IPS-20b (cell line): ENCODE measurements around the gene TAS2R1.

Experiments
- H3K27ac ChIP-seq: one replicate; pipeline ENCODE4 v1.5.1; 2013; ENCODE audit warnings: low read length
- H3K27me3 ChIP-seq: 2 replicates; pipeline ENCODE4 v1.6.1; 2013; ENCODE audit warnings: mild to moderate bottlenecking, low read length, inconsistent platforms; ENCODE audit not compliant: insufficient read depth
- H3K36me3 ChIP-seq: 2 replicates; pipeline ENCODE4 v1.6.1; 2013; ENCODE audit warnings: low read depth, mild to moderate bottlenecking, inconsistent platforms, low read length, moderate library complexity; ENCODE audit not compliant: insufficient read depth
- H3K4me1 ChIP-seq: 2 replicates; pipeline ENCODE4 v1.6.1; 2013; ENCODE audit warnings: mild to moderate bottlenecking, control low read depth, inconsistent platforms, low read length, moderate library complexity; ENCODE audit not compliant: insufficient read depth
- H3K4me3 ChIP-seq: 2 replicates; pipeline ENCODE4 v1.5.1; 2013; ENCODE audit warnings: mild to moderate bottlenecking, low read length, inconsistent platforms
- H3K9ac ChIP-seq: 2 replicates; pipeline ENCODE4 v1.6.1; 2013; ENCODE audit warnings: low read depth, mild to moderate bottlenecking, inconsistent platforms, low read length, moderate library complexity
- H3K9me3 ChIP-seq: 2 replicates; pipeline ENCODE4 v1.6.1; 2013; ENCODE audit warnings: mild to moderate bottlenecking, low read depth, low read length, inconsistent platforms; ENCODE audit not compliant: insufficient read depth

The TAS2R1 gene

DNA sequence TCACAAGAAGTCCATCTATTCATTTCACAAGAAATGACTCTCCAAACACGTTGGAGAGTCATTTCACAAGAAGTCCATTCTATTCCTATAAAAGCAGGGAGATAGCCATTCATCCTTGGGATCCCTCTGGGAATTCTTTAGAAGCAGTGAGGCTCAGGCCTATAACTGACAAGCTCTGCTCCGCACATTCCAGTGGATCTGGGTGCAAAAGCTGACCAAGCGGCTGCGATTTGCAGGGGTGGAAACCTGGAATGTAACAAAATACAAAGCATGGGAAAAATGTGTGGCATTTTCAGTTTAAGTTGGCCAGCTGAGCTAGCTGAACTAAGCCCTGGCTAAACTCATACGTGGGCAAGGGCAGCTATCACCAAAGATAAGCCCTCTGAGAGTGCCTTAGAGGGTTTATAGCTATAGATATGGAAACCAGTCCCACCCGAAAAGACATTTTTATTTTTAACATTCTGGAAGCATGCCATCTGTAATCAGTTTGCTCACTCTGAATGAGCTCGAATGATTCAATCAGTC lies 8.7 kb downstream of the TAS2R1 start:
- no peaks in the 10 kb centered on the region for H3K4me1 ChIP-seq
- no peaks in the 10 kb centered on the region for H3K9me3 ChIP-seq
- H3K4me3 ChIP-seq: no peak overlapping the region
- H3K36me3 ChIP-seq: no peaks in the 10 kb centered on the region
- no peaks in the 10 kb centered on the region for H3K27me3 ChIP-seq
- no peak overlapping the region for H3K9ac ChIP-seq
- no peak overlapping the region for H3K27ac ChIP-seq

DNA sequence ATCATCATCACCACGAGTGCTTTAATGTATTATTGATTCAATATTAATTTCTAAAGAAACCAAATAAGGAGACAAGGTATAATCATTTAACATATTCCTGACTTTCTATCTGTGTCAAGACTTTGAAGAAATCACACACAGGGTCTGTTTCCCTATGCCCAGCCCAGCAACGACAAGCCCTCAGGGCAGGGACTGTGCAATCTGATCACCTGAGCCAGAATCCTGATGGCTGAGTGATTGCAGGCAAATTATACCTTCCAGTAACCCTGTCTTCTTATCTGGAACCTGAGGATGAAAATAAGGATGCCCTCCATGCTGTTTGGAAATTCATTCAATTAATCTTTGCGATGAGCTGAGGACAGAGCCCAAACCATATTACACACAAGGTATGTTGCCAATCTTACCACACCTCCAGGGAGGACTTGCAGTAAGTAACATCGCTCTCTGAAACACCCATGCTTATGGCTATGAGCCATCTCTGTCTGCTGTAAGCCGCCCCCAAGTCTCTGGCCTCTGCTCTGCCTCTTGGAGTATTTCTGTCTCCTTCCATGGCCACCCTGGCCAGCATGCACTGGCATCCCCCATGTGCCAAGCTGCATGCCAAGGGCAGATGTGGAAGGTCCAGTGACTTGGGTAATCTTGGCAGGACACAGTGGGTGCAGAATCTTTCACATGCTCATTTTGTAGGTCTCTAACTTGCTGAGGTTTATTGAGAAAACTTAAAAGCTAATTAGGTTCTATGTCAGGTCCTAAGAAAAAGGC lies 10.6 kb downstream of the TAS2R1 start:
- Histone ChIP-seq H3K9ac (no peak overlapping the region), H3K9me3 (no peaks in the 10 kb centered on the region), H3K4me3 (no peak overlapping the region), H3K27ac (no peak overlapping the region), H3K4me1 (no peaks in the 10 kb centered on the region), H3K36me3 (no peaks in the 10 kb centered on the region), H3K27me3 (no peaks in the 10 kb centered on the region)

DNA sequence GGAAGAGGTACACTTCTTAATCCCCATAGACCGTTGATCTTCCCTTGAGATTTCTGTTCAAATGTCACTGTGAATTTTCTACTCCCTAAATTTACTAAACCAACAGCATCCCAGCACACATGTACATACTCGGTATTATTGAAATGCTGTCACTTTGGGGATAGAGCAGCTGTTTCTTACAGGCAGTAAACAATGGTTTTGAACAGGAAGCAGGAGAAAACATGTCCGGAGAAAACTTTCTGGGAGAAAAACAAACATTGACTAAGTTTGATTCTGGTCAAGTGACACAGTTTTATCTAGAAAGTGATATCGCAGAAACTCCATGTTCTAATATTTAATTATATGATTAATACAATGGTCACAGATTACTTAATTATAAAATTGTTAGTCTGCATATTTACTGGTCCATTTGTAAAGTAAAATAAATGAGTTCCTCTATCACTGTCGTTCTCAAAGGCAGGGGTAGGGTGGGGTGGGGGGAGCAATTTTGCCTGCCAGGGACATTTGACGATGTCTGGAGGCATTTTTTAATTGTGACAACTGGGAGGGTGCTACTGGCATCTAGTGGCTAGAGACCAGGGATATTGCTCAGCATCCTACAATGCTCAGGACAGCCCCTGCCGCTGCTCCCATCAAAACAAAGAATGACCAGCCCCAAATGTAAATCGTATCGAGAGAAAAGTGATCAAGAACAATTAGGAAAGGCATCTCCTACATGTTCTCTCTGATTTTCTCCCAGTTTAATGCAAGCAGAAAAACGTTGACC lies 12.2 kb downstream of the TAS2R1 start:
- no peak overlapping the region for H3K27ac ChIP-seq
- H3K36me3 ChIP-seq: no peaks in the 10 kb centered on the region
- H3K27me3 ChIP-seq: no peaks in the 10 kb centered on the region
- no peaks in the 10 kb centered on the region for H3K9me3 ChIP-seq
- H3K9ac ChIP-seq: no peak overlapping the region
- H3K4me3 ChIP-seq: no peak overlapping the region
- no peaks in the 10 kb centered on the region for H3K4me1 ChIP-seq

DNA sequence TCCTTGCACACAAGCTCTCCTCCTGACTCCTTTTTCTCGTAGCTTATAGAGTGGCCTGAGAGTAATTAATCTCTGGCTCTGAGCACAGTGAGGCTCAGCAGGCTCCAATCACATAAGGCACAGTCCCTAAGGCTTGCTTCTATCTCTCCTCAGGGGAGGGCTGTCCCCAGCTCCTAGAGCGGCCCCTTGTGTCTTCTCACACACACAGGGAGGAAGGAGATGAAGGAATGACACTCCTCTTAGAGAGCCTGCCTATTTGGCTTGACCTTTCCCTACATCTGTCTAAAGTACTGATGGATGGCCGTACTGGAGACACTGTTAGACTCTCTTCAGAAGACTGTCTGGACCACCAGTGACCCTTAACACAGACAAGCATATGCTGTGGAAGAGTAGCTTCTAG lies 12.9 kb downstream of the TAS2R1 start:
- Histone ChIP-seq H3K27me3 (no peaks in the 10 kb centered on the region), H3K9ac (no peak overlapping the region), H3K4me1 (no peaks in the 10 kb centered on the region), H3K36me3 (no peaks in the 10 kb centered on the region), H3K4me3 (no peak overlapping the region), H3K9me3 (no peaks in the 10 kb centered on the region), H3K27ac (no peak overlapping the region)

DNA sequence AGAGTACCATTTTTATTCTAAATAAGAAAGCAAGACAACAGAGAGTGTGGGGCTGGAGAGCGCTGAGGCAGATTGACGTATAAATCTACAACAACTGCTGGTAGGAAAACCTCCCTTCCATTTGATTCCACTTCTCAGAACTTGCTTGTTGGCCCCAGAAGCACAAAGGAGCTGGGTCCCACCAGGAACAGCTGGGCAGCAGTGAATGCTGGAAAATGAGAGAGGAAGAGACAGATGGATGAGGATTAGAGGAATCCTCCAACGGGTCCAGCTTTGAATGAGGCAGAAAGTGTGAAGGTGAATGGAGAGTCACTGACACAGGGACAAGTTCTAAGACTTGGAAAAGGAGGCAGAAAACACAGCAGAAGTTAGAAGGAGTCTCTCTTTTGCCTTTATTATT lies 14.8 kb downstream of the TAS2R1 start:
- H3K27ac ChIP-seq: no peak overlapping the region
- no peak overlapping the region for H3K4me3 ChIP-seq
- no peaks in the 10 kb centered on the region for H3K27me3 ChIP-seq
- H3K36me3 ChIP-seq: no peaks in the 10 kb centered on the region
- no peak overlapping the region for H3K9ac ChIP-seq
- no peaks in the 10 kb centered on the region for H3K9me3 ChIP-seq
- no peaks in the 10 kb centered on the region for H3K4me1 ChIP-seq

DNA sequence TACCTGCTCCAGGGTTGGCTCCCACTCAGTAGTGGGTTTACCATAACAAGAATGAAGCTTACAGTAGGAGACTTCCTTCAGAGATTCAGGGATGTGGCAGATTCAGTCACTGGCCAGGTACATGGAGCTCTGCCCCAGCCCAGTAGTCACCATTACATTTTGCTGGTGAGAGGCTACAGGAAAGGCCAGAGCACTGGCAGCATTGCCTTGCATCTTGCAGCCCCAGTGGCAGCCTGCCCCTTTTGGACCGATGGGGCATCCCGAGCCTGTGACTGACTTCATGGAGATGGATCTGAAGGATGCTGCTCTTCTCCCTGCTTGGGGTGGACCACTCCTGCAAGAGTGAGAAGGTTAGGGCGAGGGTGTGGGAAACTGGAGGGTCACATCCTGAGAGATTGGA lies 16.8 kb downstream of the TAS2R1 start:
- H3K9ac ChIP-seq: no peak overlapping the region
- no peak overlapping the region for H3K4me3 ChIP-seq
- no peaks in the 10 kb centered on the region for H3K36me3 ChIP-seq
- H3K9me3 ChIP-seq: no peaks in the 10 kb centered on the region
- no peaks in the 10 kb centered on the region for H3K4me1 ChIP-seq
- no peaks in the 10 kb centered on the region for H3K27me3 ChIP-seq
- H3K27ac ChIP-seq: no peak overlapping the region

DNA sequence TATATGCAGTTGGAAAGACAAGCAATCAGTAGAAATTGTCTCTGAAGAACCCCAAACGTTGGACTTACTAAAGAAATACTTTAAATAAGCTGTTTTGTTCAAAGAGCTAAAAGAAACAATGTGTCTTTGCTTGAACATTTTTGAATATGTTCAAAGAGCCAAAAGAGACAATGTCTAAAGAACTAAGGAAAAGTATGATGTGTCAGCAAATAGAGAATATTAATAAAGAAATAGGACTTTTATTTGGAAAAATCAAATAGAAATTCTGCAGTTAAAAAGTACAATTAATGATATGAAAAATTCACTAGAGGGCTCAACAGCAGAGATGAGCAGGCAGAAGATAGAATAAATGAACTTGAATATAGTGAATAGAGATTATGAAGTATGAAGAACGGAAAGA lies 19.2 kb downstream of the TAS2R1 start:
- no peak overlapping the region for H3K27ac ChIP-seq
- H3K36me3 ChIP-seq: no peaks in the 10 kb centered on the region
- H3K9ac ChIP-seq: no peak overlapping the region
- no peaks in the 10 kb centered on the region for H3K9me3 ChIP-seq
- no peaks in the 10 kb centered on the region for H3K4me1 ChIP-seq
- H3K4me3 ChIP-seq: no peak overlapping the region
- H3K27me3 ChIP-seq: no peaks in the 10 kb centered on the region

DNA sequence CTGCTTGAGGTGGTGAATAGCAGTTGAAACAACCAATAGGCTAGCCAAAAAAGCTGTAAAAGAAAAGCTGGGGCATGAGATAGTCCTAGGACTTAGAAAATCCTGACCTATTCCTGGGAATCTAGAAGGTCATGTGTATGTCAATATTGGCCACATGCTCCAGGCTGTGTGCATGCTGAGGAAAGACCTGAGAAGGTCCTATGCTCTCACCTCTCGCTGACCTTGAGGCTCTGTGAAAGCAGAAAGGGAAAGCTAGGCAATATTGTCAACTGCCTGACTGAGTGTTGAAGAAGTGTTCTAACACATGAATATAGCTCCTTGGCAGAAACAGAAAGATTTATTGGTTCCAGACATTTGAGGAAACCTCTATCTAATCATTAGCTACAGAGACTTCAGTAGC lies 19.8 kb downstream of the TAS2R1 start:
- no peaks in the 10 kb centered on the region for H3K9me3 ChIP-seq
- H3K36me3 ChIP-seq: no peaks in the 10 kb centered on the region
- H3K27me3 ChIP-seq: no peaks in the 10 kb centered on the region
- no peak overlapping the region for H3K4me3 ChIP-seq
- no peak overlapping the region for H3K27ac ChIP-seq
- no peaks in the 10 kb centered on the region for H3K4me1 ChIP-seq
- H3K9ac ChIP-seq: no peak overlapping the region

DNA sequence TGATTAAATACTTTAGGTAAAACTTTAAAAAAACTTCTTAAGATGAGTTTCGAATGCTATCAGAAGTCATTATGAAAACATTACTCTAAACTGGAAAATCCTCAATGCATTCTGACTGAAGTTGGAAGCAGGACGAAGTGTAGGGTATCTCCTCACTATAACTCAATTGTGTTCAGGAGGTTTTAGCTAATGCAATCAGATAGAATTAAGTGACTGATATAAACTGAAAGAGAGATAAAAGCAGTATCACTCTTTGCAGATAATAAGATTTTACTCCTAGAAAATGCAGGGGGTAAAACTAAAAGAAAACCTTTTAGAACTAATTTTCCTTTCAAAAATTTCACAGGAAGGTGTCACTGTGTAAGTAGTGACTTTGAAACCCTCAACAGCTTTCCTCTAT lies 22.1 kb downstream of the TAS2R1 start:
- H3K9ac ChIP-seq: no peak overlapping the region
- H3K4me1 ChIP-seq: no peaks in the 10 kb centered on the region
- no peaks in the 10 kb centered on the region for H3K36me3 ChIP-seq
- no peaks in the 10 kb centered on the region for H3K27me3 ChIP-seq
- no peak overlapping the region for H3K27ac ChIP-seq
- no peak overlapping the region for H3K4me3 ChIP-seq
- H3K9me3 ChIP-seq: no peaks in the 10 kb centered on the region

DNA sequence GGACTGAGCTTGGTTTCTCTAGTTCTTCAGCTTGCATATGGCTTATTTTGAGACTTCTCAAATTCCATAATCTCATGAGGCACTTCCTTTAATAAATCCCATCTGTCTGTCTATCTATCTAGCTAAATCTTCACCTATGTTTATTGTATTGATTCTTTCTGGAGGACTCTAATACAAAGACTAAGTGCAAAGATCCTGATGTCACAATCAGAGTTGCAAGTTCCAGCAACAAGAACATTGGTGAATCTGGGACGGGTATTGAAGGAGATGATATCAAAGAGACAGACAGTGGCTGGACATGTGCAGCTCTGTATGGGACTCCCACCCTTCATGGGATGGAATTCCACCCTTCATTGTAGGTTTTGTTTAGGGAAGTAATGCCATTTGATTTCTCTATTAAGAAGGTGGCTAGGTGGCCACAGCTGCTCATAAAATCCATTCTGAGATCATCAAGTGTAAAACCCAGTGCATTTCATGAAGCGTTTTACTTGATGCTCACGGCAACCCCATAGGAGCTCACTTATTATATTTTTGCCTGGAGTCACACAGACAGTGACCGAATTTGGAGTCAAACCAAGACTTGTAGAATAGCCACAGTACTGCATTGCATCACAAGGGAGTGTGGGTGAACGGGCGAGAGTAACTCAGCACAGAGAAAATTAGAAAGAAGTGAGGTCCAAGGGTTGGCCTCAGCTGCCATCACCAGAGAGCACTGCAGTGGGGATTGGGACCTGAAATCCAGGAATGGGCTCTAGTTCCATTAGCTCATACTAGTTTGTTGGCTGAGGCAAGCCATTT lies 24.9 kb downstream of the TAS2R1 start:
- H3K9ac ChIP-seq: no peak overlapping the region
- no peak overlapping the region for H3K27ac ChIP-seq
- H3K9me3 ChIP-seq: no peaks in the 10 kb centered on the region
- no peaks in the 10 kb centered on the region for H3K4me1 ChIP-seq
- no peaks in the 10 kb centered on the region for H3K36me3 ChIP-seq
- no peaks in the 10 kb centered on the region for H3K27me3 ChIP-seq
- H3K4me3 ChIP-seq: no peak overlapping the region

DNA sequence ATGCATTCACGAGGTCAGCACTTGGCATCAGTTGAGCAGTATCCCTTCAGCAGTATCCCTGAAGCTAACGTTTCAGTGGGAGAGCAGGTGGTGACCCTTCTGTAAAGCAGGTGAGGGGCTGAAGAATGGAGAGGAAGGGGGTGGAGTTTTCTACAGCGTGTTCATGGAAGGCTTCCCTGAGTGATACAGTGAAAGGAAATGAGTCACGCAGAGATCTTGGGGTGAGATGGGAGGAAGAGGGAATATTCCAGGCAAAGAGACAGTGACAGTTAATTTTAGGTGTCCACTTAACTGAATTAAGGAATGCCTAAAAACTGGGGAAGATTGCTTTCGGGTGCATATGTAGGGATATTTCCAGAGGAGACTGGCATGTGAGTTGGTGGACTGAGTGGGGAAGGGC lies 25.7 kb downstream of the TAS2R1 start:
- Histone ChIP-seq H3K27ac (no peak overlapping the region), H3K9me3 (no peaks in the 10 kb centered on the region), H3K4me3 (no peak overlapping the region), H3K9ac (no peak overlapping the region), H3K4me1 (no peaks in the 10 kb centered on the region), H3K27me3 (no peaks in the 10 kb centered on the region), H3K36me3 (no peaks in the 10 kb centered on the region)
